ENCODE results near the gene ERCC8. TPM values are rescaled to one million over a fixed set of nuclear protein-coding genes. Genes with fewer than 3 reads are reported as not detected.
A peak's percentile ranks its signal among the peaks of the same experiment; 100 is the strongest.
"Not testable (repeated sequence)": the region's sequence is repeated elsewhere in the genome, so short reads cannot be mapped to it uniquely, and the experiment has no call there.

Gene ERCC8
- 11.8 TPM for polyA plus RNA-seq (2013, experiment 1 of 2; ENCODE audit: insufficient read length)
- polyA plus RNA-seq (2013, experiment 2 of 2; ENCODE audit: insufficient read length) = 11.9 TPM

GRCh38 chr5:60944904-60945812 is at the start of gene ERCC8, which contains the start of gene NDUFAF2:
ERCC8 (minus strand) TSS chr5:60945070; CDS start chr5:60945008, 62 bp downstream.
NDUFAF2 (plus strand) TSS chr5:60945205; CDS start chr5:60945256, 51 bp downstream.
- DNase-seq = peak; percentile 93

GRCh38 chr5:60993875-60994571 is 49.2 kb upstream of the ERCC8 start:
- DNase-seq = no peak

- DNase-seq = no peak
Measured at GRCh38 chr5:60993425-60993824, 48.6 kb upstream of the ERCC8 start.

- DNase-seq = no peak
Measured at GRCh38 chr5:60992871-60993270, 48.0 kb upstream of the ERCC8 start.

- DNase-seq = no peak
Measured at GRCh38 chr5:60989790-60990189, 44.9 kb upstream of the ERCC8 start.

GRCh38 chr5:60982127-60982526 is 37.3 kb upstream of the ERCC8 start:
- DNase-seq = not testable (repeated sequence)

- DNase-seq = no peak
Measured at GRCh38 chr5:60980511-60980910, 35.6 kb upstream of the ERCC8 start.

GRCh38 chr5:60978968-60979367 is 34.1 kb upstream of the ERCC8 start:
- no peak for DNase-seq

GRCh38 chr5:60977956-60978737 is 33.3 kb upstream of the ERCC8 start:
- no peak for DNase-seq

- DNase-seq = no peak
Measured at GRCh38 chr5:60972231-60972630, 27.4 kb upstream of the ERCC8 start.

GRCh38 chr5:60961685-60962084 is 16.8 kb upstream of the ERCC8 start:
- peak; percentile 65 for DNase-seq

- peak; percentile 27 for DNase-seq
Measured at GRCh38 chr5:60960591-60960990, 15.7 kb upstream of the ERCC8 start.

GRCh38 chr5:60959156-60959555 is 14.3 kb upstream of the ERCC8 start:
- DNase-seq = peak; percentile 45

- no peak for DNase-seq
Measured at GRCh38 chr5:60958712-60959111, 13.8 kb upstream of the ERCC8 start.

GRCh38 chr5:60958088-60958487 is 13.2 kb upstream of the ERCC8 start:
- no peak for DNase-seq

GRCh38 chr5:60955239-60955638 is 10.4 kb upstream of the ERCC8 start:
- no peak for DNase-seq

GRCh38 chr5:60948738-60949137 is 3.9 kb upstream of the ERCC8 start:
- DNase-seq = no peak

- peak; percentile 71 for DNase-seq
Measured at GRCh38 chr5:60945813-60946187, 930 bp upstream of the ERCC8 start.

GRCh38 chr5:60943624-60944023 is 1.2 kb downstream of the ERCC8 start:
- no peak for DNase-seq

GRCh38 chr5:60929024-60929423 is 15.8 kb downstream of the ERCC8 start:
- DNase-seq = no peak

GRCh38 chr5:60927450-60927849 is 17.4 kb downstream of the ERCC8 start:
- no peak for DNase-seq

GRCh38 chr5:60918466-60918865 is 26.4 kb downstream of the ERCC8 start:
- DNase-seq = no peak

GRCh38 chr5:60916646-60917045 is 28.2 kb downstream of the ERCC8 start:
- peak; percentile 39 for DNase-seq
